ENCODE results near the gene GRIN2C.

- no peak for TF ChIP-seq EZH2 (IDR thresholded peaks at IDR 0.05; ENCODE audit: insufficient read depth, low read length)
- peak; percentile 83 for TF ChIP-seq CTCF (IDR thresholded peaks at IDR 0.05; ENCODE audit: insufficient read depth, low read depth, low read length)
Measured at GRCh38 chr17:74864866-74865395, 5.2 kb upstream of the GRIN2C start.
